ENCODE measurements around the gene KIAA1217. TPM values are rescaled to one million over a fixed set of nuclear protein-coding genes. Genes with fewer than 3 reads are reported as not detected.

KIAA1217 gene
- total RNA-seq, 2 donors from 2014 or later, result 92.5 to 188 TPM

GRCh38 chr10:24513155-24513554, 304.2 kb downstream of the KIAA1217 start:
- no peak overlapping the region for H3K27ac ChIP-seq
- WGBS, result 73% methylated on average over 9 of the region's 9 CpGs
- no peak overlapping the region for H3K4me3 ChIP-seq
- no peaks in the 10 kb centered on the region for H3K27me3 ChIP-seq (replicated peaks; ENCODE audit: insufficient read depth)
- intact Hi-C loops (cut with DNase I), result no loop called here
- DNase-seq (ENCODE audit: low spot score), result no peak
- H3K36me3 ChIP-seq, result no peaks in the 10 kb centered on the region
- TF ChIP-seq POLR2A (IDR thresholded peaks at IDR 0.05) (no peak), POLR2AphosphoS5 (IDR thresholded peaks at IDR 0.05) (no peak)
- TF ChIP-seq, protein P1, sequence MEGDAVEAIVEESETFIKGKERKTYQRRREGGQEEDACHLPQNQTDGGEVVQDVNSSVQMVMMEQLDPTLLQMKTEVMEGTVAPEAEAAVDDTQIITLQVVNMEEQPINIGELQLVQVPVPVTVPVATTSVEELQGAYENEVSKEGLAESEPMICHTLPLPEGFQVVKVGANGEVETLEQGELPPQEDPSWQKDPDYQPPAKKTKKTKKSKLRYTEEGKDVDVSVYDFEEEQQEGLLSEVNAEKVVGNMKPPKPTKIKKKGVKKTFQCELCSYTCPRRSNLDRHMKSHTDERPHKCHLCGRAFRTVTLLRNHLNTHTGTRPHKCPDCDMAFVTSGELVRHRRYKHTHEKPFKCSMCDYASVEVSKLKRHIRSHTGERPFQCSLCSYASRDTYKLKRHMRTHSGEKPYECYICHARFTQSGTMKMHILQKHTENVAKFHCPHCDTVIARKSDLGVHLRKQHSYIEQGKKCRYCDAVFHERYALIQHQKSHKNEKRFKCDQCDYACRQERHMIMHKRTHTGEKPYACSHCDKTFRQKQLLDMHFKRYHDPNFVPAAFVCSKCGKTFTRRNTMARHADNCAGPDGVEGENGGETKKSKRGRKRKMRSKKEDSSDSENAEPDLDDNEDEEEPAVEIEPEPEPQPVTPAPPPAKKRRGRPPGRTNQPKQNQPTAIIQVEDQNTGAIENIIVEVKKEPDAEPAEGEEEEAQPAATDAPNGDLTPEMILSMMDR (IDR thresholded peaks at IDR 0.05), result peak in 1 of 4 experiments; percentile 33
- H3K9me3 ChIP-seq, result no peaks in the 10 kb centered on the region
- H3K4me1 ChIP-seq (replicated peaks), result no peaks in the 10 kb centered on the region

DNA sequence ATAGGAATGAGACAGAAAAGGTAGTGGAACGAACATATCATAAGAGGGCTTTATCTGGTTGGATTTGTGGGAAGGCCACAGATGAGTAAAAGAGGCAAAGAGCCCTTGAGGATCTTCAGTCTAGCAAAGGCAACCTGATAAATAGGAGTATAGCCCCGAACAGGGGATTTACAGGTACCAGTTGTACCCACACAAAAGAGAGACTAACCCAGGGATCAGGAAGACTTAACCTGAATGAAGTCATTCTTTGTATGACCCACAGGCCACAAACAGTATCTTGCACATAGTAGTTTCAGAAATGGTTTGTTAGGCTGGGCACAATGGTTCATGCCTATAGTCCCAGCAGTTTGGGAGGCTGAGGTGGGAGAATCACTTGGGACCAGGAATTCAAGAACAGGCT, 306.5 kb downstream of the KIAA1217 start:
- no peak overlapping the region for H3K27ac ChIP-seq
- H3K36me3 ChIP-seq, result no peaks in the 10 kb centered on the region
- 82% methylated on average over 2 of the region's 2 CpGs for WGBS
- no peaks in the 10 kb centered on the region for H3K9me3 ChIP-seq
- H3K4me1 ChIP-seq (replicated peaks), result no peaks in the 10 kb centered on the region
- no peaks in the 10 kb centered on the region for H3K27me3 ChIP-seq (replicated peaks; ENCODE audit: insufficient read depth)
- no peak for DNase-seq (ENCODE audit: low spot score)
- intact Hi-C loops (cut with DNase I), result loop anchor here (5.0 kb wide), 1 partner anchor 518 kb away; no protein-coding TSS in a partner anchor
- no peak overlapping the region for H3K4me3 ChIP-seq
- TF ChIP-seq POLR2A (IDR thresholded peaks at IDR 0.05) (no peak), POLR2AphosphoS5 (IDR thresholded peaks at IDR 0.05) (no peak)
- TF ChIP-seq, protein P1 (IDR thresholded peaks at IDR 0.05), result no peak

- Histone ChIP-seq H3K27ac (peak overlapping the region; percentile 24 to 25), H3K27me3 (replicated peaks; ENCODE audit: insufficient read depth) (no peaks in the 10 kb centered on the region), H3K4me3 (no peak overlapping the region), H3K9me3 (no peaks in the 10 kb centered on the region), H3K36me3 (no peaks in the 10 kb centered on the region), H3K4me1 (replicated peaks) (no peaks in the 10 kb centered on the region)
- intact Hi-C loops (cut with DNase I), result loop anchor here (5.0 kb wide), 1 partner anchor 521 kb away; no protein-coding TSS in a partner anchor
- TF ChIP-seq, protein P1 (IDR thresholded peaks at IDR 0.05), result no peak
- TF ChIP-seq POLR2AphosphoS5 (IDR thresholded peaks at IDR 0.05) (no peak), POLR2A (IDR thresholded peaks at IDR 0.05) (no peak)
- 71% methylated on average over 7 of the region's 7 CpGs for WGBS
- no peak for DNase-seq (ENCODE audit: low spot score)
Measured at GRCh38 chr10:24518411-24518810, 309.5 kb downstream of the KIAA1217 start.

- intact Hi-C loops (cut with DNase I), result loop anchor here (5.0 kb wide), 1 partner anchor 522 kb away; no protein-coding TSS in a partner anchor
- H3K9me3 ChIP-seq, result no peaks in the 10 kb centered on the region
Measured at GRCh38 chr10:24518981-24519597, 310.2 kb downstream of the KIAA1217 start.

More at GRCh38 chr10:24518981-24519597, 310.2 kb downstream of the KIAA1217 start:
- Histone ChIP-seq H3K27me3 (replicated peaks; ENCODE audit: insufficient read depth) (no peaks in the 10 kb centered on the region), H3K4me1 (replicated peaks) (no peaks in the 10 kb centered on the region), H3K4me3 (no peak overlapping the region), H3K27ac (peak overlapping the region; percentile 24 to 25), H3K36me3 (no peaks in the 10 kb centered on the region)
- 6% methylated on average over 15 of the region's 15 CpGs for WGBS
- TF ChIP-seq POLR2A (IDR thresholded peaks at IDR 0.05) (no peak), POLR2AphosphoS5 (IDR thresholded peaks at IDR 0.05) (peak; percentile 12)
- TF ChIP-seq, protein P1 (IDR thresholded peaks at IDR 0.05), result peak; percentile 53 to 85 (median 72)
- DNase-seq (ENCODE audit: low spot score), result peak; percentile 72

All from prostate gland (tissue), 2 donors.